GM12878 (cell line): Measurements from ENCODE around the gene DUOX2.

Experiments
- CBX3 ChIP-seq: fragments of 200-600 bp; sonication (generic); IDR thresholded peaks from 2 replicates; pipeline ENCODE4 v1.6.1; 2016; ENCODE audit warnings: low read depth, borderline replicate concordance
- CREM ChIP-seq: IDR thresholded peaks from 2 replicates; pipeline ENCODE4 v1.6.1; 2014; ENCODE audit warnings: antibody characterized with exemption, low read depth
- EGR1 ChIP-seq, 2 experiments: IDR thresholded peaks; 1 replicate in 1 of 2; 2 replicates in 1 of 2; pipeline ENCODE4 v1.6.1; 2011 to 2012; ENCODE audit warnings: low read depth in 2 of 2, low read length in 2 of 2, borderline replicate concordance in 1 of 2, mild to moderate bottlenecking in 1 of 2, moderate library complexity in 1 of 2
- EP300 ChIP-seq, 2 experiments: fragments of 150-350 bp in 1 of 2; IDR thresholded peaks; 2 replicates each; pipeline ENCODE4 v1.6.1; 2011 to 2012; ENCODE audit warnings: low read depth in 2 of 2, low read length in 2 of 2, borderline replicate concordance in 1 of 2, improper control_type of control experiment in 1 of 2, inconsistent platforms in 1 of 2; ENCODE audit not compliant: control insufficient read depth in 1 of 2
- HDGF ChIP-seq: fragments of 450-650 bp; IDR thresholded peaks from 2 replicates; pipeline ENCODE4 v1.6.1; 2016; ENCODE audit warnings: antibody characterized with exemption
- KDM1A ChIP-seq: fragments of 200-600 bp; sonication (generic); IDR thresholded peaks from 2 replicates; pipeline ENCODE4 v1.6.1; 2016; ENCODE audit warnings: borderline replicate concordance
- PKNOX1 ChIP-seq: fragments of 450-650 bp; IDR thresholded peaks from 2 replicates; pipeline ENCODE4 v1.6.1; 2016; ENCODE audit warnings: mild to moderate bottlenecking
- POLR2A ChIP-seq: IDR thresholded peaks from 2 replicates; pipeline ENCODE4 v1.6.1; 2011; ENCODE audit warnings: low read depth, mild to moderate bottlenecking, low read length
- POLR2AphosphoS5 ChIP-seq: IDR thresholded peaks from 2 replicates; pipeline ENCODE4 v1.6.1; 2011; ENCODE audit warnings: mild to moderate bottlenecking, low read length, inconsistent platforms
- RELA ChIP-seq: fragments of 450-650 bp; IDR thresholded peaks from 2 replicates; pipeline ENCODE4 v1.8.0; 2014; ENCODE audit warnings: borderline replicate concordance; ENCODE audit not compliant: partially characterized antibody
- ZNF274 ChIP-seq: IDR thresholded peaks from one replicate; pipeline ENCODE4 v1.8.0; 2011; ENCODE audit not compliant: insufficient read length, insufficient read depth
- ZZZ3 ChIP-seq: IDR thresholded peaks from 2 replicates; pipeline ENCODE4 v1.6.1; 2011; ENCODE audit warnings: low read depth; ENCODE audit not compliant: control insufficient read depth, insufficient read length
- TF ChIP-seq, protein P1 (sequence below), 3 experiments: IDR thresholded peaks in 2 of 3; conservative IDR thresholded peaks in 1 of 3; 2 replicates each; pipeline ENCODE4 v1.5.1; 2011; ENCODE audit warnings: low read depth in 3 of 3, low read length in 3 of 3, mild to moderate bottlenecking in 3 of 3, control low read depth in 2 of 3, moderate library complexity in 2 of 3, inconsistent platforms in 1 of 3, mixed read lengths in 1 of 3; ENCODE audit not compliant: control insufficient read depth in 2 of 3, insufficient read depth in 1 of 3; ENCODE audit errors: extremely low read depth in 1 of 3
- TF ChIP-seq, protein P2 (sequence below): fragments of 450-650 bp; IDR thresholded peaks from 2 replicates; pipeline ENCODE4 v1.6.1; 2016; ENCODE audit warnings: mild to moderate bottlenecking

GRCh38 chr15:45144775-45145174, 30.8 kb upstream of the DUOX2 start:
- TF ChIP-seq EGR1 (IDR thresholded peaks at IDR 0.05; ENCODE audit: borderline replicate concordance in 1 of 2, low read depth in 2 of 2, low read length in 2 of 2) (no peak), PKNOX1 (no peak), HDGF (no peak), ZZZ3 (no peak), KDM1A (no peak), ZNF274 (no peak), RELA (no peak), POLR2AphosphoS5 (no peak), EP300 (IDR thresholded peaks at IDR 0.05; ENCODE audit: borderline replicate concordance in 1 of 2, control insufficient read depth in 1 of 2, low read depth in 2 of 2, low read length in 2 of 2) (no peak), CREM (no peak), POLR2A (no peak), CBX3 (no peak)
- TF ChIP-seq, protein P1, sequence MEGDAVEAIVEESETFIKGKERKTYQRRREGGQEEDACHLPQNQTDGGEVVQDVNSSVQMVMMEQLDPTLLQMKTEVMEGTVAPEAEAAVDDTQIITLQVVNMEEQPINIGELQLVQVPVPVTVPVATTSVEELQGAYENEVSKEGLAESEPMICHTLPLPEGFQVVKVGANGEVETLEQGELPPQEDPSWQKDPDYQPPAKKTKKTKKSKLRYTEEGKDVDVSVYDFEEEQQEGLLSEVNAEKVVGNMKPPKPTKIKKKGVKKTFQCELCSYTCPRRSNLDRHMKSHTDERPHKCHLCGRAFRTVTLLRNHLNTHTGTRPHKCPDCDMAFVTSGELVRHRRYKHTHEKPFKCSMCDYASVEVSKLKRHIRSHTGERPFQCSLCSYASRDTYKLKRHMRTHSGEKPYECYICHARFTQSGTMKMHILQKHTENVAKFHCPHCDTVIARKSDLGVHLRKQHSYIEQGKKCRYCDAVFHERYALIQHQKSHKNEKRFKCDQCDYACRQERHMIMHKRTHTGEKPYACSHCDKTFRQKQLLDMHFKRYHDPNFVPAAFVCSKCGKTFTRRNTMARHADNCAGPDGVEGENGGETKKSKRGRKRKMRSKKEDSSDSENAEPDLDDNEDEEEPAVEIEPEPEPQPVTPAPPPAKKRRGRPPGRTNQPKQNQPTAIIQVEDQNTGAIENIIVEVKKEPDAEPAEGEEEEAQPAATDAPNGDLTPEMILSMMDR (IDR thresholded peaks at IDR 0.05 in 2 of 3, conservative IDR thresholded peaks at IDR 0.05 in 1 of 3; ENCODE audit: control insufficient read depth in 2 of 3, extremely low read depth in 1 of 3, insufficient read depth in 1 of 3, low read depth in 3 of 3, low read length in 3 of 3) = no peak
- TF ChIP-seq, protein P2, sequence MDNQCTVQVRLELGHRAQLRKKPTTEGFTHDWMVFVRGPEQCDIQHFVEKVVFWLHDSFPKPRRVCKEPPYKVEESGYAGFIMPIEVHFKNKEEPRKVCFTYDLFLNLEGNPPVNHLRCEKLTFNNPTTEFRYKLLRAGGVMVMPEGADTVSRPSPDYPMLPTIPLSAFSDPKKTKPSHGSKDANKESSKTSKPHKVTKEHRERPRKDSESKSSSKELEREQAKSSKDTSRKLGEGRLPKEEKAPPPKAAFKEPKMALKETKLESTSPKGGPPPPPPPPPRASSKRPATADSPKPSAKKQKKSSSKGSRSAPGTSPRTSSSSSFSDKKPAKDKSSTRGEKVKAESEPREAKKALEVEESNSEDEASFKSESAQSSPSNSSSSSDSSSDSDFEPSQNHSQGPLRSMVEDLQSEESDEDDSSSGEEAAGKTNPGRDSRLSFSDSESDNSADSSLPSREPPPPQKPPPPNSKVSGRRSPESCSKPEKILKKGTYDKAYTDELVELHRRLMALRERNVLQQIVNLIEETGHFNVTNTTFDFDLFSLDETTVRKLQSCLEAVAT = no peak
